GM18505 (cell line): ENCODE measurements around the gene MAEL.
A peak's percentile ranks its signal among the peaks of the same experiment; 100 is the strongest.
"Not testable (repeated sequence)": the region's sequence is repeated elsewhere in the genome, so short reads cannot be mapped to it uniquely, and the experiment has no call there.

Experiments
- ATAC-seq: cut with Tn5 transposase; IDR thresholded peaks from one replicate; pipeline ENCODE4 v1.9.1; 2021; ENCODE audit not compliant: unreplicated experiment
- POLR2A ChIP-seq: IDR thresholded peaks from 4 replicates; pipeline ENCODE4 v1.6.1; 2011; ENCODE audit warnings: borderline replicate concordance; ENCODE audit not compliant: insufficient read depth, insufficient read length; ENCODE audit errors: extremely low read depth

The MAEL gene

GRCh38 chr1:167000546-167000945 is 11.5 kb downstream of the MAEL start:
- no peak for TF ChIP-seq POLR2A
- no peak for ATAC-seq

GRCh38 chr1:167002354-167002753 is 13.3 kb downstream of the MAEL start:
- no peak for TF ChIP-seq POLR2A
- no peak for ATAC-seq

GRCh38 chr1:167003711-167004110 is 14.6 kb downstream of the MAEL start:
- no peak for ATAC-seq
- no peak for TF ChIP-seq POLR2A

DNA sequence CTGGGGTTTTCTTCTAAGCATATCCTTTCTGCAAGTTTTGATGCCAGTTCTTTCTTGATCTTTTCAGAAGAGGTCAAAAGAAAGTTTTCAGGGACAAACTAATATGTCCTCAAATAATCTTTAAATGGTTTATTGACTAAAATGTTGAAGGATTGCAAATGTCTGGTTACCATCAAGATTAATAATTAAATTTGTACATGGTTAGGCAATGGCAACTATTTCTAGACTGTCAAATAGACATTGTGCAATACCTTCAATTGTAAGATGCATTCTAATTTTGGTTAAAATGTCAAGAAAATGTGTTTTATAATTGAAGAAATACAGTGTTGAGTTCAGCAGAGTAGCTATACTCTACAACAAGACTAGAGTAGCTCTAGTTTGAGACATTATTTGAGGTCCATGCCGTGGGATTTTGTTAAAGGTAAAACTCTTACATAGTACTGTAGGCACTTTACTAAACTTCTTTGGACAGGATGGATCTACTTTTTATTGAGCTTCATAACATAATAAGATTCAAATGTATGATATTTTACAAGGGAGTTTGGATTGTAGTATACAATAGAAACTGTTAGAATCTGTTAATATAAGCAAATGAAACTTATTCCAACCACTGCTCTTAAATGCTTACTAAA is 22.6 kb downstream of the MAEL start:
- no peak for ATAC-seq
- no peak for TF ChIP-seq POLR2A

GRCh38 chr1:167012570-167012969 is 23.5 kb downstream of the MAEL start:
- TF ChIP-seq POLR2A, result no peak
- ATAC-seq, result no peak

GRCh38 chr1:167013108-167013929 is 24.2 kb downstream of the MAEL start:
- no peak for TF ChIP-seq POLR2A
- no peak for ATAC-seq

- TF ChIP-seq POLR2A, result no peak
- no peak for ATAC-seq
These were observed 27.1 kb downstream of the MAEL start for GRCh38 chr1:167016100-167016750.

DNA sequence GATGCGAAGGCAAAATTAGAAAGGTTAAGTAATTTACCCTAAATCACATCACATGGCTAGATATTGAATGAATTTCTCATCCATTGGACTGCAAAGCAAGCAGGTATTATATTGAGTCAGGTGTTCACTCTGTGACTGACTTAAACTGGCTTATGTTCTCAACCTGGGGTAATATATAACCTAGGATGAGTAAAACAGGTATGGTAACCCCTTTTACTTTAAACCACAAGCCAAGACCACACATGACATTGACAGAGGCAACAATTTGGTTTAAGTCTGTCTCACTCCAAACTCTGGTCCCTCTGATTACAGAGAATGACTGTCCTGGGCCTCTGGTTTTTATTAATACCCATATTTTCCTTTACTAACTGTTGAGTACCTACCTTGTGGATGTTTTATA is 33.3 kb downstream of the MAEL start:
- TF ChIP-seq POLR2A, result no peak
- no peak for ATAC-seq

DNA sequence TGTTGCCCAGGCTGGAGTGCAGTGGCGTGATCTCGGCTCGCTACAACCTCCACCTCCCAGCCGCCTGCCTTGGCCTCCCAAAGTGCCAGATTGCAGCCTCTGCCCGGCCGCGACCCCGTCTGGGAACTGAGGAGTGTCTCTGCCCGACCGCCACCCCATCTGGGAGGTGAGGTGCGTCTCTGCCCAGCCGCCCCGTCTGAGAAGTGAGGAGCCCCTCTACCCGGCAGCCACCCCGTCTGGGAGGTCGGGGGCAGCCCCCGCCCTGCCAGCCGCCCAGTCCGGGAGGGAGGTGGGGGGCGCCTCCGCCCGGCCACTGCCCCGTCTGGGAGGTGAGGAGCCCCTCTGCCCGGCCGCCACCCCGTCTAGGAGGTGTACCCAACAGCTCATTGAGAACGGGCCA is 40.5 kb downstream of the MAEL start:
- ATAC-seq, result not testable (repeated sequence)

GRCh38 chr1:167033646-167034045 is 44.6 kb downstream of the MAEL start:
- ATAC-seq, result no peak

DNA sequence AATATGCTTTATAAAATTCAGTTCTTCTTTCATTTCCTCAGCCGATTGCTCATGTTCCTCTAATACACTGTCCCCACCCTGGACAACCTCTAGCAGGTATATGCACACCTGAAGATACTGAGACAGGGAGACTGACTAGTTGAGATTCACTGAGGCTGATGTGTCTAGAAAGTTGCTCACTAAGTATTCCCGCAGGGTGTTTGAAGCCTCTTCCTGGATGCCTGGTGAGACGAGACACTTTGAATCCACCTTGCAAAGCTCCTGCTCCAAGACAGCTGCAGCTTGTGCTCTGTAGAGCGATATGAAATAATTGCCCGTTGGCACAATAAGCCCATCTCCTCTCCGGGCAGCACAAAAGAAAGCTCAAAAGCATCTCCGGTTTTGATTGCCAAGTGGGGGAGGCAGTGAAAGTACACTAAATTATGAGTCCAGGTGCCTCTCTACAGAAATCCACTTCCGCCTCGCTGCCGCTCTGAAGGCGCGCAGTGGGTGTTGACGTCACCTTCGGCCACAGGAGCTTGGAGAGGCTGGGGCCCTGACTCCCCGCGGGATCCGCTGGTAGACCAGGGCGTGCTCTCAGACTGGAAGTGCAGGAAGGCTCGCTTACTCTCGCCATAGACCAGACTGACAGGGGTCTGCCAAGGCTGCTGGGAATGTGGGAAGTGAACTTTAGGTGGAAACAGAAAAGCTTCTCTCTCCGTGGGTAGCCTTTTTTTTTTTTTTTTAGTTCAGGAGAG is 54.8 kb downstream of the MAEL start:
- TF ChIP-seq POLR2A, result no peak
- ATAC-seq, result peak; percentile 92

More at GRCh38 chr1:167033646-167034045, 44.6 kb downstream of the MAEL start:
- no peak for TF ChIP-seq POLR2A

DNA sequence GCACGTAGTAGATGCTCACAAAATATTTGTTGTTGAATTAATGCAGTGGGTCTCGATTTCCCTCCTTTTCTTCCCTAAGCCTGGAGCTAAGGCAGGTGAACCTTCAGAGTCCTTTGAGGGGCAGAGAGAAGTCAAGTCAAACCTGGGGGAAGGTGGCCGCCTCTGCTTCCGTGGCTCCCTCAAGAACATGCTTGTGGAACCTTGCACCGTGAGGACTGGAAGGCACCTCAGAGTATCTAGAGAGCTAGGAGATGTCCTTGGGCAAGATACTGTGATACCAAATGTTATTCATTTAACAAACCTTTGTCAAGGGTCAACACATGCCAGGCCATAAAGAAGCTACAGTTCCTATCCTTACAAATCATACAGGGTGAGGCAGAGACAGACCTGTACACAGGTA is 62.8 kb downstream of the MAEL start:
- no peak for TF ChIP-seq POLR2A
- no peak for ATAC-seq

GRCh38 chr1:167052389-167052788 is 63.3 kb downstream of the MAEL start:
- TF ChIP-seq POLR2A, result no peak
- ATAC-seq, result no peak

GRCh38 chr1:167054531-167054930 is 65.5 kb downstream of the MAEL start:
- no peak for ATAC-seq
- TF ChIP-seq POLR2A, result no peak

DNA sequence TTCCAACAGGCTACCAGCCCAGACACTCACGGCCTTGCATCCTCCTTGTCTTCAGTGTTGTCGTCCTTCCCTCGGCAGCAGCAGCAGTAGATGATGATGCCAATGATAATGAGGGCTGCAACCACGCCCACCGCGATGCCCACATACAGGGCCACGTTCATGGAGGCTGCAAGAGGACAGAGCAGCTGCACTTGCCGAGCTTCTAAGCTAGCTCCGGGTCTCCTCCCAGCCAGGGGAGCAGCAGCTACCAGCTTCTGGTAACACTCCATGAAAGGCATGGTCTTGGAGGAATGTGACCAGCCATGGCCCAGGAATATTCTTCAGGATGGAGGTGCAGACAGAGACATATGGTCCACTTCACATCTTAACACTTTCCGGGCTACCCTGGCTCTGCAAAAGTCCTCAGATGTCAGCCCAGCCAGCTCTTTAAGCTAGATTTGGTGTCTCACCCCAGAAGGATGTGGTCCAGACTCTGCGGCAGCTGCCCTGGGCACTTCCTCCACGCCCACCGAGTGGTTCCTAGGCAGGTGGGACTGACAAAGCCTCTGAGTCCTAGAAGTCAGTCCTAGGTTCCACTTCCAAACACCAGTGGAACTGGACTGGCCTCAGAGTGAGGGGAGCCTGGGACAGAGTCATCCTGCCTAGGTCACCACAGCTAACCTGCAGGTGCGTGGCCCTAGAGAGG is 66.0 kb downstream of the MAEL start:
- ATAC-seq, result no peak
- TF ChIP-seq POLR2A, result no peak
